Lower lobe of right lung (tissue), 2 donors: Measurements from ENCODE around the gene SLC22A16. TPM values are rescaled to one million over a fixed set of nuclear protein-coding genes. Genes with fewer than 3 reads are reported as not detected.
"Not testable (repeated sequence)": the region's sequence is repeated elsewhere in the genome, so short reads cannot be mapped to it uniquely, and the experiment has no call there.

Source experiments
- ATAC-seq, 2 donors: fragments of 200-7000 bp; cut with Tn5 transposase; one replicate each; pipeline ENCODE4 v1.9.1; 2020 to 2022; ENCODE audit warnings: mild to moderate bottlenecking in 2 of 2, moderate library complexity in 2 of 2
- DNase-seq: peaks from one replicate; pipeline ENCODE4 v3.0.0-alpha.2; 2020
- H3K27ac ChIP-seq: fragments of 200-600 bp; one replicate; pipeline ENCODE4 v1.8.0; 2022
- H3K27me3 ChIP-seq: fragments of 200-600 bp; one replicate; pipeline ENCODE4 v1.8.0; 2022; ENCODE audit warnings: low read depth
- H3K36me3 ChIP-seq: fragments of 200-600 bp; one replicate; pipeline ENCODE4 v1.8.0; 2022; ENCODE audit warnings: mild to moderate bottlenecking
- H3K4me1 ChIP-seq: fragments of 200-600 bp; one replicate; pipeline ENCODE4 v1.8.0; 2022
- H3K4me3 ChIP-seq: fragments of 200-600 bp; one replicate; pipeline ENCODE4 v1.8.0; 2022; ENCODE audit warnings: mild to moderate bottlenecking
- H3K9me3 ChIP-seq: fragments of 200-600 bp; one replicate; pipeline ENCODE4 v1.8.0; 2022
- CTCF ChIP-seq: fragments of 200-600 bp; IDR thresholded peaks from one replicate; pipeline ENCODE4 v1.8.0; 2022; ENCODE audit warnings: antibody characterized with exemption, mild to moderate bottlenecking
- intact Hi-C: fragments of 100-400 bp; cut with DNase I; formaldehyde crosslinking; loops from one replicate; pipeline ENCODE4 v1.11.0; 2022
- total RNA-seq: library from RNA; stranded (reverse); fragmentation: NEBNext Ultra II Directional; extraction: Animal tissue kit (Norgen Biotek cat#: 25700); gene quantifications from one replicate; pipeline ENCODE4 v1.2.1, GENCODE V29; 2021
- donor health status: DM: no; HTN: yes; CAD: no; lungs with severe emphysema.

Gene SLC22A16
- total RNA-seq, 1 donor from 2014 or later: 0.80 TPM

DNA sequence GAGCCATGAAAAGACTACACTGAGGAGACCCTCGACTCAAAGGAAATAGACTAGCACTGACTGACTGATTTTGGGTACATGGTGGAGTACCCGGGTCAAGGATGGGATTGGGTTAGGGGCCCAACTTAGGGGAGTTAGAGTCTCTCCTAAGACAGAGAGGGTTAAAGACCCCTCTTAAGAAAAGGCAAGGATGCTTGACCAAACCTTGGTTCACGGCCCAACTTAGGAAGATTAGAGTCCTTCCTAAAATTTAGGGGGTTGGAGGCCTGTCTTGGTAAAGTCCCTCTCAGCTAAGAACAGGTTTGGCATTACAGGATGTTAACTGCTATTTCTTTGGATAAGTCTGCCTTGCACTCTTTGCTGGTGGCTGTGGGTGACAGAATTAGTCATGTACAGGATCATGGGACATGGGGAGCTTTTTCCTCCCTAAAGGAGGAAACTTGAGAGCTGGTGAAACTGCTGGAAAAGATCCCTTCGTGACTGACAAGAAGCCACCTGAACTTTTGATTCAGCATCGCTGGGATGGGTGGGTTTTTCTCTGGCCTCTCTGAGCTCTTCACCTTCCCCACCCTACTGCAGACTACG, 12.3 kb upstream of the SLC22A16 start:
- DNase-seq: no peak
- Histone ChIP-seq H3K9me3 (no peaks in the 10 kb centered on the region), H3K4me1 (no peaks in the 10 kb centered on the region), H3K4me3 (no peak overlapping the region), H3K27ac (no peak overlapping the region), H3K27me3 (no peaks in the 10 kb centered on the region), H3K36me3 (no peaks in the 10 kb centered on the region)
- no peak for ATAC-seq
- TF ChIP-seq CTCF: no peak
- intact Hi-C loops: no loop called here

DNA sequence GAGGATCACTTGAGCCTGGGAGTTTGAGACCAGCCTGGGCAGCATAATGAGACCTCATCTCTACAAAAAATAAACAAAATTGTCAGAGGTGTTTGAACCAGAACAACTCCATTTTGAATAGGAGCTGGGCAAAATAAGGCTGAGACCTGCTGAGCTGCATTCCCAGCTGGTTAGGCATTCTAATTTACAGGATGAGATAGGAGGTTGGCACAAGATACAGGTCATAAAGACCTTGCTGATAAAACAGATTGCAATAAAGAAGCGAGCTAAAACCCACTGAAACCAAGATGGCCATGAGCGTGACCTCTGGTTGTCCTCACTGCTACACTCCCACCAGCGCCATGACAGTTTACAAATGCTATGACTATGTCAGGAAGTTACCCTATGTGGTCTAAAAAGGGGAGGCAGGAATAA, 11.6 kb upstream of the SLC22A16 start:
- H3K36me3 ChIP-seq, H3K27ac ChIP-seq, H3K27me3 ChIP-seq, H3K4me3 ChIP-seq, ATAC-seq, DNase-seq, H3K4me1 ChIP-seq, H3K9me3 ChIP-seq, intact Hi-C loops: not testable (repeated sequence)

- no peak for TF ChIP-seq CTCF
- DNase-seq (no peak), ATAC-seq (no peak)
- H3K27me3 ChIP-seq: no peaks in the 10 kb centered on the region
- H3K9me3 ChIP-seq: no peaks in the 10 kb centered on the region
- H3K27ac ChIP-seq: no peak overlapping the region
- H3K4me3 ChIP-seq: no peak overlapping the region
- intact Hi-C loops: no loop called here
- H3K4me1 ChIP-seq: no peaks in the 10 kb centered on the region
- no peaks in the 10 kb centered on the region for H3K36me3 ChIP-seq
Measured at GRCh38 chr6:110486756-110487155, 10.3 kb upstream of the SLC22A16 start.

DNA sequence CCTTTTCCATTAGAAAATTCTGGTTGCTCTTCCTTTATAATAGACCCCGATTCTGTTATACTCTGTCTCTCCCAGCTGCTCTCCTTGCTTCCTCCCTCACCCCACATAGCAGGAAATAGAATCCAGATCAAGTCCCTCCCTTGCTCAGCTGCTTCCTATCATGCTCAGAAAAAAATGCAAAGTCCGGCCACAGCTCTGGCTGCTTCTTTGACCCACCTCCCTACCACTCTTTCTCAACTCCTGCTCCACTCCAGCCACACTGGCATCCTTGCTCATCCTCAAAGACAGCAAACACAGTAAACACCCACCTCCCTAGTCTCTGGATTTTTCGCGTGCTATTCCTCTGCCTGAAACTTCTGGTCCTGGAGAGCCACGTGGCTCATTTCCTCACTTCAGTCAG, 9.1 kb upstream of the SLC22A16 start:
- no peaks in the 10 kb centered on the region for H3K4me1 ChIP-seq
- TF ChIP-seq CTCF: no peak
- H3K9me3 ChIP-seq: no peaks in the 10 kb centered on the region
- peak in 1 of 2 donors; percentile 29 for ATAC-seq
- H3K4me3 ChIP-seq: no peak overlapping the region
- DNase-seq: no peak
- no peaks in the 10 kb centered on the region for H3K27me3 ChIP-seq
- intact Hi-C loops: no loop called here
- no peak overlapping the region for H3K27ac ChIP-seq
- no peaks in the 10 kb centered on the region for H3K36me3 ChIP-seq

DNA sequence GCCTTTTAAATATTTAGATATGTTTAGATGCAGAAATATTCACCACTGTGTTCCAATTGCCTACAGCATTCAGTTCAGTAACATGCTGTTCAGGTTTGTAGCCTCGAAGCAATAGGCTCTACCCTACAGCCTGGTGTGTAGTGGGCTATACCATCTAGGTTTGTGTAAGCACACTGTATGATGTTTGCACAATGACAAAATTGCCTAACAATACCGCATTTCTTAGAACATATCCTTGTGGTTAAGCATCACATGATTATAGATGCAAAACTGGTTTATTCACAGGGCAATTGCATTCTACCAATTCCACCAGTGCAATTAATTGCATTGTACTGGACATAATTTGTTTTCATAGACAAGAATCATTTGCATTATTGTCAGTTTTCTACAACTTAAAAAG, 7.9 kb upstream of the SLC22A16 start:
- Histone ChIP-seq H3K36me3 (no peaks in the 10 kb centered on the region), H3K4me3 (no peak overlapping the region), H3K9me3 (no peaks in the 10 kb centered on the region), H3K27me3 (no peaks in the 10 kb centered on the region), H3K4me1 (no peaks in the 10 kb centered on the region), H3K27ac (no peak overlapping the region)
- no peak for TF ChIP-seq CTCF
- ATAC-seq: peak; percentile 54 to 72
- DNase-seq: no peak
- intact Hi-C loops: no loop called here

DNA sequence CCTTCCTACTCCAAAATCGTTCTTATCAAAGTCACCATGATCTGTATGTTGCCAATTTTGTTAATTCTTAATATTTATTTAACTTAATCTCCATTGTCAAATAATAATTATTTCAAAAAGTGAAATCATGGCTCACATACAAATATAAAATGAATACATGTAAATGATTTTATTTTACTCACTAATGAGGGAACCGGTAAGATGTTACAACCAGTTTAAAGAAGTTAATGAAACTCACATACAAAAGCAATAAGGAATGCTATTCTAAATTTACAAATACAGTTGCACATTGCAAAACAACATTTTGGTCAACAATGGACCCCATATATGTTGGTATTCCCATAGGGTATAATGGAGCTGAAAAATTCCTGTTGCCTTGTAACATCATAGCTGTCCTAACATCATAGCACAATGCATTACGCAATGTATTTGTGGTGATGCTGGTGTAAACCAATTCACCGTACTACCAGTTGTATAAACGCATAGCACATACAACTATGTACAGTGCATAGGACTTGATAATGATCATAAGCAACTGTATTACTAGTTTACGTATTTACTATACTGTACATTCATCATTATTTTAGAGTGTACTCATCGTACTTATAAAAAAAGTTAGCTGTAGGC, 6.5 kb upstream of the SLC22A16 start:
- Histone ChIP-seq H3K4me3 (no peak overlapping the region), H3K4me1 (no peaks in the 10 kb centered on the region), H3K27ac (no peak overlapping the region), H3K36me3 (no peaks in the 10 kb centered on the region), H3K27me3 (no peaks in the 10 kb centered on the region), H3K9me3 (no peaks in the 10 kb centered on the region)
- no peak for ATAC-seq
- no peak for DNase-seq
- intact Hi-C loops: no loop called here
- no peak for TF ChIP-seq CTCF
